IMR-90 (cell line): Measurements from ENCODE around the gene CLDN8. TPM values are rescaled to one million over a fixed set of nuclear protein-coding genes. Genes with fewer than 3 reads are reported as not detected.

Experiments used
- ATAC-seq: fragments of 200-7000 bp; cut with Tn5 transposase; 2 replicates; pipeline ENCODE4 v1.9.1; 2020; ENCODE audit warnings: low read depth, mild to moderate bottlenecking, moderate library complexity
- BruUV-seq: library from RNA; stranded (reverse); fragments of 400-500 nt; replicated peaks from 2 replicates; lab custom pipeline; 2021; lab: Mats Ljungman, UMichigan
- CTCF ChIA-PET: fragments of 300-600 bp; formaldehyde crosslinking; extraction: SDS; loops from one replicate; lab custom pipeline; 2021; ENCODE audit warnings: antibody characterized with exemption; lab: Yijun Ruan, JAX
- POLR2A ChIA-PET: fragments of 300-600 bp; sonication (Branson Sonifier 250); formaldehyde crosslinking; loops from one replicate; lab custom pipeline; 2022; ENCODE audit warnings: antibody characterized with exemption; ENCODE audit not compliant: unreplicated experiment; lab: Charles Lee
- DNase-seq: peaks from one replicate; pipeline ENCODE4 v3.0.0; 2013
- H2AFZ ChIP-seq: replicated peaks from 2 replicates; pipeline ENCODE3; 2013; ENCODE audit warnings: low read length, mild to moderate bottlenecking; ENCODE audit not compliant: poor library complexity
- H2AK5ac ChIP-seq: 2 replicates; pipeline ENCODE4 v1.6.1; 2013; ENCODE audit warnings: low read depth, low read length, inconsistent platforms
- H2AK9ac ChIP-seq: replicated peaks from 2 replicates; pipeline ENCODE3; 2013; ENCODE audit warnings: mild to moderate bottlenecking, low read depth, low read length, moderate library complexity; ENCODE audit not compliant: poor library complexity
- H2BK120ac ChIP-seq: 2 replicates; pipeline ENCODE4 v1.6.1; 2013; ENCODE audit warnings: low read depth, low read length, inconsistent platforms
- H2BK15ac ChIP-seq: 3 replicates; pipeline ENCODE4 v1.6.1; 2013; ENCODE audit warnings: low read depth, low read length, inconsistent platforms
- H2BK20ac ChIP-seq: 2 replicates; pipeline ENCODE4 v1.6.1; 2013; ENCODE audit warnings: low read depth, mild to moderate bottlenecking, inconsistent platforms, low read length, moderate library complexity
- H2BK5ac ChIP-seq: 2 replicates; pipeline ENCODE4 v1.6.1; 2013; ENCODE audit warnings: mild to moderate bottlenecking, low read depth, low read length, inconsistent platforms; ENCODE audit not compliant: poor library complexity, severe bottlenecking
- H3K14ac ChIP-seq: replicated peaks from 2 replicates; pipeline ENCODE4 v1.6.1; 2013; ENCODE audit warnings: low read depth, low read length, inconsistent platforms
- H3K18ac ChIP-seq: 2 replicates; pipeline ENCODE4 v1.6.1; 2013; ENCODE audit warnings: low read depth, low read length, control low read depth
- H3K23ac ChIP-seq: 2 replicates; pipeline ENCODE4 v1.6.1; 2013; ENCODE audit warnings: low read depth, low read length, inconsistent platforms
- H3K27ac ChIP-seq: 2 replicates; pipeline ENCODE4 v1.5.1; 2013; ENCODE audit warnings: mild to moderate bottlenecking, control low read depth, low read length; ENCODE audit not compliant: insufficient read depth
- H3K27me3 ChIP-seq: 2 replicates; pipeline ENCODE4 v1.6.1; 2013; ENCODE audit warnings: low read length; ENCODE audit not compliant: control insufficient read depth, insufficient read depth
- H3K36me3 ChIP-seq: 2 replicates; pipeline ENCODE4 v1.6.1; 2013; ENCODE audit warnings: low read length, mixed read lengths; ENCODE audit not compliant: control insufficient read depth, insufficient read depth
- H3K4ac ChIP-seq: 2 replicates; pipeline ENCODE4 v1.6.1; 2013; ENCODE audit warnings: low read depth, low read length, inconsistent platforms
- H3K4me1 ChIP-seq: 2 replicates; pipeline ENCODE4 v1.6.1; 2013; ENCODE audit warnings: low read length, mixed read lengths; ENCODE audit not compliant: control insufficient read depth, insufficient read depth
- H3K4me2 ChIP-seq: 2 replicates; pipeline ENCODE4 v1.6.1; 2013; ENCODE audit warnings: low read depth, mild to moderate bottlenecking, control low read depth, low read length, moderate library complexity
- H3K4me3 ChIP-seq: 2 replicates; pipeline ENCODE4 v1.5.1; 2013; ENCODE audit warnings: low read depth, mild to moderate bottlenecking, control low read depth, low read length, moderate library complexity; ENCODE audit not compliant: insufficient read depth
- H3K56ac ChIP-seq: 2 replicates; pipeline ENCODE4 v1.6.1; 2013; ENCODE audit warnings: low read length, inconsistent platforms; ENCODE audit not compliant: insufficient read depth; ENCODE audit errors: extremely low read depth
- H3K79me1 ChIP-seq, 2 experiments: 2 replicates each; pipeline ENCODE4 v1.6.1; 2013; ENCODE audit warnings: low read length in 2 of 2, inconsistent platforms in 1 of 2, low read depth in 1 of 2
- H3K9ac ChIP-seq: 2 replicates; pipeline ENCODE4 v1.6.1; 2013; ENCODE audit warnings: low read depth, low read length, control low read depth
- H3K9me1 ChIP-seq: 2 replicates; pipeline ENCODE4 v1.6.1; 2013; ENCODE audit warnings: low read length, inconsistent platforms; ENCODE audit not compliant: insufficient read depth
- H3K9me3 ChIP-seq: 2 replicates; pipeline ENCODE4 v1.6.1; 2013; ENCODE audit warnings: low read length; ENCODE audit not compliant: control insufficient read depth, insufficient read depth
- H4K20me1 ChIP-seq: 2 replicates; pipeline ENCODE4 v1.6.1; 2013; ENCODE audit warnings: low read length, inconsistent platforms; ENCODE audit not compliant: insufficient read depth
- H4K5ac ChIP-seq: 2 replicates; pipeline ENCODE4 v1.6.1; 2013; ENCODE audit warnings: mild to moderate bottlenecking, low read depth, low read length, control low read depth
- H4K8ac ChIP-seq, 2 experiments: 2 replicates each; pipeline ENCODE4 v1.6.1; 2013; ENCODE audit warnings: low read depth in 2 of 2, low read length in 2 of 2, control low read depth in 1 of 2, inconsistent platforms in 1 of 2
- H4K91ac ChIP-seq: 2 replicates; pipeline ENCODE4 v1.6.1; 2013; ENCODE audit warnings: low read depth, low read length, inconsistent platforms; ENCODE audit not compliant: insufficient read depth
- CHD1 ChIP-seq: IDR thresholded peaks from 2 replicates; pipeline ENCODE4 v1.6.1; 2012; ENCODE audit warnings: low read depth, low read length, improper control_type of control experiment
- ELK1 ChIP-seq: fragments of 150-350 bp; IDR thresholded peaks from 2 replicates; pipeline ENCODE4 v1.6.1; 2016; ENCODE audit warnings: low read depth, mild to moderate bottlenecking, low read length, moderate library complexity, borderline replicate concordance
- FOS ChIP-seq: fragments of 150-350 bp; IDR thresholded peaks from 2 replicates; pipeline ENCODE4 v1.6.1; 2016; ENCODE audit warnings: low read depth, low read length
- MAFK ChIP-seq: IDR thresholded peaks from 2 replicates; pipeline ENCODE4 v1.6.1; 2012; ENCODE audit warnings: low read depth, low read length, improper control_type of control experiment
- MAZ ChIP-seq: IDR thresholded peaks from 2 replicates; pipeline ENCODE4 v1.6.1; 2012; ENCODE audit warnings: low read depth, mild to moderate bottlenecking, low read length, improper control_type of control experiment, moderate library complexity, borderline replicate concordance
- MXI1 ChIP-seq: IDR thresholded peaks from 2 replicates; pipeline ENCODE4 v1.6.1; 2012; ENCODE audit warnings: low read depth, mild to moderate bottlenecking, low read length, moderate library complexity, borderline replicate concordance
- RAD21 ChIP-seq: IDR thresholded peaks from 2 replicates; pipeline ENCODE4 v1.6.1; 2012; ENCODE audit warnings: low read length, improper control_type of control experiment
- RFX5 ChIP-seq: IDR thresholded peaks from 2 replicates; pipeline ENCODE4 v1.8.0; 2012; ENCODE audit warnings: low read depth, mild to moderate bottlenecking, low read length, moderate library complexity
- WGBS, 2 experiments: methylation state at CpG; one replicate each; pipeline versions ENCODE4 v1.1.5 to v1.1.7; 2013; ENCODE audit warnings: missing lambda C conversion rate in 2 of 2; ENCODE audit not compliant: insufficient read length in 1 of 2; ENCODE audit errors: extremely low coverage in 2 of 2; 5-methylcytosine and 5-hydroxymethylcytosine counted together
- dilution Hi-C: fragments of 300-500 bp; cut with HindIII; formaldehyde crosslinking; loops from one replicate; pipeline ENCODE4 v1.14.3; 2018; ENCODE audit warnings: low sequenced_read_pairs; ENCODE audit not compliant: unreplicated experiment
- in situ Hi-C: fragments of 300-500 bp; cut with MboI; formaldehyde crosslinking; loops from 3 replicates; pipeline ENCODE4 v1.14.3; 2019; ENCODE audit warnings: low sequenced_read_pairs, inconsistent platforms, mixed read lengths
- intact Hi-C: fragments of 100-400 bp; cut with micrococcal nuclease; formaldehyde crosslinking; loops from 2 replicates; pipeline ENCODE4 v1.10.0; 2022
- polyA plus RNA-seq, 3 experiments: library from polyadenylated mRNA; depleted of rRNA; stranded (reverse); fragments of >200 nt; gene quantifications; 2 replicates each; pipeline ENCODE4 v1.2.3, GENCODE V29; 2012; ENCODE audit warnings: low replicate concordance in 1 of 3
- total RNA-seq: library from RNA; depleted of rRNA; stranded (reverse); fragments of >200 nt; gene quantifications from 2 replicates; pipeline ENCODE4 v1.2.3, GENCODE V29; 2012

The CLDN8 gene
- total and polyA plus RNA-seq, 2 of the 4 experiments (the other 2 are of a cell fraction) = not detected

- no peaks in the 10 kb centered on the region for H3K9me1 ChIP-seq
- H4K91ac ChIP-seq = no peak overlapping the region
- BruUV-seq = no TSS peak
- no peak overlapping the region for H4K8ac ChIP-seq
- H3K27ac ChIP-seq = no peak overlapping the region
- no peaks in the 10 kb centered on the region for H3K4me1 ChIP-seq
- no peaks in the 10 kb centered on the region for H3K79me1 ChIP-seq
- no peak overlapping the region for H2BK5ac ChIP-seq
- in situ Hi-C loops (no loop called here), intact Hi-C loops (no loop called here), dilution Hi-C loops (no loop called here)
- no CpG with 5 or more reads among the region's 3 CpGs for WGBS, 2 experiments
- H2AFZ ChIP-seq = no peak overlapping the region
- no peak overlapping the region for H3K23ac ChIP-seq
- H3K9me3 ChIP-seq = peaks cover 12% of the 10 kb centered on the region
- H2AK9ac ChIP-seq = no peak overlapping the region
- H4K20me1 ChIP-seq = no peaks in the 10 kb centered on the region
- no peaks in the 10 kb centered on the region for H3K27me3 ChIP-seq
- H3K56ac ChIP-seq = no peak overlapping the region; the same call in 1 of the 2 replicates
- TF ChIP-seq CHD1 = no peak
- TF ChIP-seq MAFK = no peak
- TF ChIP-seq FOS = no peak
- TF ChIP-seq MAZ = no peak
- no peak for TF ChIP-seq ELK1
- TF ChIP-seq RFX5 = no peak
- no peak for TF ChIP-seq MXI1
- no peak for TF ChIP-seq RAD21
- H4K5ac ChIP-seq = no peak overlapping the region
- H3K36me3 ChIP-seq = no peaks in the 10 kb centered on the region
- H2BK120ac ChIP-seq = no peak overlapping the region
- no peak overlapping the region for H2BK20ac ChIP-seq
- no peak overlapping the region for H2AK5ac ChIP-seq
- ChIA-PET CTCF (no interaction called here), POLR2A (no interaction called here)
- DNase-seq (no peak), ATAC-seq (no peak)
- no peak overlapping the region for H3K4ac ChIP-seq
- H3K18ac ChIP-seq = no peak overlapping the region
- H3K9ac ChIP-seq = no peak overlapping the region
- no peak overlapping the region for H3K4me3 ChIP-seq
- H3K14ac ChIP-seq = no peak overlapping the region
- H3K4me2 ChIP-seq = no peak overlapping the region
- no peak overlapping the region for H2BK15ac ChIP-seq
Observed at GRCh38 chr21:30189773-30190172, 26.1 kb downstream of the CLDN8 start.
